HG03095 (cell line): ENCODE data around the gene THBS4.
"Not testable (repeated sequence)": the region's sequence is repeated elsewhere in the genome, so short reads cannot be mapped to it uniquely, and the experiment has no call there.

Experiments used
- ATAC-seq: cut with Tn5 transposase; IDR thresholded peaks from one replicate; pipeline ENCODE4 v1.9.1; 2021; ENCODE audit warnings: moderate library complexity; ENCODE audit not compliant: unreplicated experiment

Gene THBS4

DNA sequence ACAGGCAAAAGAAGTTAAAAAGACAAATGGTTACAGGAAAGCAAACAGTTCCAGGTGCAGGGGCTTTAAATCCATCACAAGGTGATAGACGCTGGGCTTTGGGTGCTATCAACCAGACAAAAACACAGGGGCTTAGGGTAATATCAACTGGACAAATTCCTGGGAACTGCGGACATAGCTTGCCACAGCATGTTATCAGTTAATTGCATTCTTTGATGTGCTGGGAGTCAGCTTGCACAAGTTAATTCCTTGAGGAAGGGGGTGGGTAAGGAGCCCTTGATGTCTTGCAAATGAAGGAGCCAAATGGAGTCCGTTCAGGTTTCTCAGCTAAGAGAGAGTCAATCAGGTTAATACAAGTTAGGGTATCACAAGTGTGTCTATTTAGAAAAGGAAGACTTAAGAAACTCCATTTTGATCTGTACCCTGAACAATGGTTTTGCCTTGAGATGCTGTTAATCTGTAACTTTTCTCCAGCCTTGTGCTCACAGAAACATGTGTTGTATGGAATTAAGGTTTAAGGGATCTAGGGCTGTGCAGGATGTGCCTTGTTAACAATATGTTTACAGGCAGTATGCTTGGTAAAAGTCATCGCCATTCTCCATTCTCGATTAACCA is 76.3 kb downstream of the THBS4 start:
- not testable (repeated sequence) for ATAC-seq

- no peak for ATAC-seq
These were observed 79.7 kb downstream of the THBS4 start for GRCh38 chr5:80114860-80115259.

GRCh38 chr5:80116000-80116399 is 80.9 kb downstream of the THBS4 start:
- ATAC-seq: no peak

GRCh38 chr5:80116465-80116864 is 81.3 kb downstream of the THBS4 start:
- ATAC-seq: no peak

DNA sequence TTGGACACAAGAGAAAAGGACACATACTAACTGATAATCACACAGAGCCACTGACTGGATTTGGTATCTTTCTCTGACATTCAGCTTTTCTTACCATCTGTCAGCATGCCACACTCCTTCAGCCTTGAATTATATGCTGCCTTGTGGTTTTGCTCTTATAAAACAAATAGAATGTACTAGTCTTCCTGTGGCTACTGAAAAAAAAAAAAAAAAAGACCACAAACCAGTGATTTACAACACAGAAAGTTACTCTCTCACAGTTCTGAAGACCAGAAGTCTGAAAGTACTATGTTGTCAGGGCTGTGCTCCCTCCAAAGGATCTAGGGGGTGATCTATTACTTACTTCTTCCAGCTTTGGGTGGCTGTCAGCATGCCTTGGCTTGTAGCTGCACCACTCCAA is 82.3 kb downstream of the THBS4 start:
- ATAC-seq: no peak

DNA sequence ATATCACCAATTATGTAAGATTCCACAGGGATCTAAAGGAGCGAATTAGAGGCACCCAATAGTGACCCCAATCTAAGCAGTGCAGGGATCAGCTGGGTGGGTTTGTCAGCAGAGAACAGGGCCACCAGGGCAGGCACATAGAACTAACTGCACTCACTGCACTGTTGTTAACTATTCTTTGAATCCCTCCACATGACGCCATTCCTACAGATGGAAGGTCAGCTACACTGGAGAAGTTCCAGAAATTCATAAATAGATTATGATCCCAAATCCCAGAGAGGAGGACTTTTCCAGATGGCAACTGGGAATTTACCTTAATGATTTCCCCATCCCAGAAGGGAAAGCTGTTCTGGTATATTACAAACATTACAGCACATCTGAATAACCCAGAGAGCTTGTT is 84.2 kb downstream of the THBS4 start:
- ATAC-seq: no peak

GRCh38 chr5:80122579-80122978 is 87.4 kb downstream of the THBS4 start:
- no peak for ATAC-seq

GRCh38 chr5:80124121-80124918 is 89.2 kb downstream of the THBS4 start:
- ATAC-seq: no peak

DNA sequence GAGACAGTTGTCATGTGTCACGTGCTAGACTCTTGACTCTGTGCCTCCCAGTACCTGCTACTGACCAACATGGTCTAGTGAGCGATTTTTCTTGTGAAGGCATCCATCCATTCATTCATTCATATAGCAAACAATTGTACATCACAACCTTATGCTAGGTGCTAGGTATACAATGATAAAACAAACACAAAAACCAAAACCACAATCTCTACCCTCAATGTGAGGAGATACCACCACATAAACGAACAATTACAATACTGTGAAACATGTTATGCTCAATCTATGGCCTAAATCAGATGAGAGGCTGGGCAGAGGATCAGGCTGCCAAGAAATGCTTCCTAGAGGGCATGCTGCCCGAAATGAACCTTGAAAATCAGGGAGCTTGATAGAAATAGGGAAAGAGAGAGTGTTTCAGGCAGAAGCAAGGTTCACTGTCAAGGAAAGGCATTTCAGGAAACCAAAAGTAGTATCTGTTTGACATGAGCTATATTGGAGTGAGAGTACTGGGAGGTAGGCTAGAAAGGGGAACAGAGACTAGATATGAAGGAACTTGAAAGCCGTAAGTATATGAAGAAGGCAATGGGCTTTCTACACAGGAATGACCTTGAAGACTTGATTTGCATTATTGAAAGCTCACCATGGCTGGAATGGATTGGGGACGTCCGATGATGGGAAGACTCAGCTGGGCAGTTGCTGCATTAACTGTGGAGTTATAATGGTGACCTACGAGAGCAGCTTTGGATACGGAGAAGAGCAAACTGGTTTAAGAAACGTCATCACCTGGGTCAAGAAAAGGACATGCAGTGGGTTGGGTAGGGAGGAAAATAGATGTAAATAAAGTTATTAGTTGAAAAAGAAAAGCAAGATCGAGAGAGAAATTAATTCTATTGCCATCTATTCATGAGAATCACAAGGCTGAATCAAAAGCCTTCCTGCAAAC is 90.1 kb downstream of the THBS4 start:
- peak; percentile 85 for ATAC-seq

GRCh38 chr5:80125962-80126480 is 90.9 kb downstream of the THBS4 start:
- peak; percentile 57 for ATAC-seq

- no peak for ATAC-seq
These were observed 92.0 kb downstream of the THBS4 start for GRCh38 chr5:80127116-80127552.

GRCh38 chr5:80128141-80128540 is 93.0 kb downstream of the THBS4 start:
- no peak for ATAC-seq

DNA sequence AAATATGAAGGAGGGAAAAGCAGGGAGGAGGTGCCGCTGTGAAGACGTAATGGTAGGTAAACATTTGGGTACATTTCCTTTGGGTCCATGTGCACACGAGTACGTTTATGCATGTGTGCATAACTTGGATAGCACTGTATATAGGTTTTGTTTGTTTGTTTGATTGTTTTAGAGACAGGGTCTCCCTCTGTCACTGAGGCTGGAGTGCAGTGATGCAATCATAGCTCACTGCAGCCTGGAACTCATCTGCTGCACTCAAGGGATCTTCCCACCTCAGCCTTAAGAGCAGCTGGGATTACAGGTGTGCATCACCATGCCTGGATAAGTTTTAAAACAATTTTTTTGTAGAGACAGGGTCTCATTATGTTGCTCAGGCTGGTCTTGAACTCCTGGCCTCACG is 94.0 kb downstream of the THBS4 start:
- ATAC-seq: no peak
